PC-3 (cell line): Measurements from ENCODE around the gene TSSC4. TPM values are rescaled to one million over a fixed set of nuclear protein-coding genes. Genes with fewer than 3 reads are reported as not detected.

ENCODE experiments used
- ATAC-seq: fragments of 200-7000 bp; cut with Tn5 transposase; 2 replicates; pipeline ENCODE4 v1.9.1; 2020; ENCODE audit warnings: mild to moderate bottlenecking, moderate library complexity
- BruUV-seq: library from RNA; stranded (reverse); fragments of 400-500 nt; replicated peaks from 2 replicates; lab custom pipeline; 2021; lab: Mats Ljungman, UMichigan
- CTCF ChIA-PET: fragments of 300-600 bp; sonication (Branson Sonifier 250); formaldehyde crosslinking; loops from one replicate; lab custom pipeline; 2022; ENCODE audit warnings: antibody characterized with exemption; lab: Charles Lee
- POLR2A ChIA-PET: fragments of 300-600 bp; sonication (Branson Sonifier 250); formaldehyde crosslinking; loops from one replicate; lab custom pipeline; 2022; ENCODE audit warnings: antibody characterized with exemption; ENCODE audit not compliant: unreplicated experiment; lab: Charles Lee
- DNase-seq: peaks from one replicate; pipeline ENCODE4 v3.0.0-alpha.2; 2015
- H2AFZ ChIP-seq: fragments of 300-600 bp; sonication (generic); 2 replicates; pipeline ENCODE4 v1.6.0; 2016; ENCODE audit warnings: antibody characterized with exemption, low read length
- H3F3A ChIP-seq: fragments of 300-600 bp; sonication (generic); one replicate; pipeline ENCODE4 v1.6.0; 2017; ENCODE audit warnings: antibody characterized with exemption, low read length, control low read depth, mild to moderate bottlenecking; ENCODE audit not compliant: unreplicated experiment
- H3K27ac ChIP-seq: fragments of 300-600 bp; sonication (generic); 2 replicates; pipeline ENCODE4 v1.5.1; 2016; ENCODE audit warnings: mild to moderate bottlenecking, low read length
- H3K27me3 ChIP-seq: fragments of 300-600 bp; sonication (generic); 2 replicates; pipeline ENCODE4 v1.6.1; 2016; ENCODE audit warnings: low read length, mixed read lengths
- H3K36me3 ChIP-seq: fragments of 300-600 bp; sonication (generic); 2 replicates; pipeline ENCODE4 v1.6.1; 2016; ENCODE audit warnings: low read depth, mixed run types, low read length, mixed read lengths
- H3K4me1 ChIP-seq: fragments of 300-600 bp; sonication (generic); 2 replicates; pipeline ENCODE4 v1.5.1; 2016; ENCODE audit warnings: low read length; ENCODE audit not compliant: insufficient read depth
- H3K4me2 ChIP-seq: fragments of 300-600 bp; sonication (generic); 2 replicates; pipeline ENCODE4 v1.6.0; 2016; ENCODE audit warnings: low read length
- H3K4me3 ChIP-seq: fragments of 300-600 bp; sonication (generic); 2 replicates; pipeline ENCODE4 v1.5.1; 2016; ENCODE audit warnings: mild to moderate bottlenecking, low read length, mixed read lengths
- H3K79me2 ChIP-seq: fragments of 300-600 bp; sonication (generic); 2 replicates; pipeline ENCODE4 v1.6.1; 2017; ENCODE audit warnings: low read length, mixed read lengths
- H3K9ac ChIP-seq: fragments of 300-600 bp; sonication (generic); 2 replicates; pipeline ENCODE4 v1.6.0; 2016; ENCODE audit warnings: mild to moderate bottlenecking, low read length
- H3K9me2 ChIP-seq: fragments of 300-600 bp; sonication (generic); replicated peaks from 2 replicates; pipeline ENCODE4 v1.6.1; 2016; ENCODE audit warnings: mixed run types, low read length, mixed read lengths
- H3K9me3 ChIP-seq: fragments of 300-600 bp; sonication (generic); 2 replicates; pipeline ENCODE4 v1.6.1; 2016; ENCODE audit warnings: low read length, mixed read lengths
- H4K20me1 ChIP-seq: fragments of 300-600 bp; sonication (generic); 2 replicates; pipeline ENCODE4 v1.6.1; 2016; ENCODE audit warnings: low read length, mixed read lengths
- EZH2 ChIP-seq: fragments of 300-600 bp; sonication (generic); IDR thresholded peaks from one replicate; pipeline ENCODE4 v1.6.1; 2017; ENCODE audit warnings: antibody characterized with exemption, mild to moderate bottlenecking, low read length; ENCODE audit not compliant: unreplicated experiment
- EZH2phosphoT487 ChIP-seq: fragments of 300-600 bp; sonication (generic); IDR thresholded peaks from 2 replicates; pipeline ENCODE4 v1.6.1; 2018; ENCODE audit warnings: mild to moderate bottlenecking, antibody characterized with exemption, low read length, borderline replicate concordance
- intact Hi-C: fragments of 100-400 bp; cut with micrococcal nuclease; formaldehyde crosslinking; loops from 2 replicates; pipeline ENCODE4 v1.9.0; 2023
- total RNA-seq: library from RNA; depleted of rRNA; stranded (reverse); fragments of >200 nt; gene quantifications from 2 replicates; pipeline ENCODE4 v1.2.3, GENCODE V29; 2014
- TF ChIP-seq, protein P1 (sequence below): fragments of 300-600 bp; sonication (generic); conservative IDR thresholded peaks from 2 replicates; pipeline ENCODE4 v1.5.1; 2017; ENCODE audit warnings: antibody characterized with exemption, low read depth, mild to moderate bottlenecking, low read length

The TSSC4 gene
- total RNA-seq, 1 experiment from 2014 or later = 88.3 TPM

DNA sequence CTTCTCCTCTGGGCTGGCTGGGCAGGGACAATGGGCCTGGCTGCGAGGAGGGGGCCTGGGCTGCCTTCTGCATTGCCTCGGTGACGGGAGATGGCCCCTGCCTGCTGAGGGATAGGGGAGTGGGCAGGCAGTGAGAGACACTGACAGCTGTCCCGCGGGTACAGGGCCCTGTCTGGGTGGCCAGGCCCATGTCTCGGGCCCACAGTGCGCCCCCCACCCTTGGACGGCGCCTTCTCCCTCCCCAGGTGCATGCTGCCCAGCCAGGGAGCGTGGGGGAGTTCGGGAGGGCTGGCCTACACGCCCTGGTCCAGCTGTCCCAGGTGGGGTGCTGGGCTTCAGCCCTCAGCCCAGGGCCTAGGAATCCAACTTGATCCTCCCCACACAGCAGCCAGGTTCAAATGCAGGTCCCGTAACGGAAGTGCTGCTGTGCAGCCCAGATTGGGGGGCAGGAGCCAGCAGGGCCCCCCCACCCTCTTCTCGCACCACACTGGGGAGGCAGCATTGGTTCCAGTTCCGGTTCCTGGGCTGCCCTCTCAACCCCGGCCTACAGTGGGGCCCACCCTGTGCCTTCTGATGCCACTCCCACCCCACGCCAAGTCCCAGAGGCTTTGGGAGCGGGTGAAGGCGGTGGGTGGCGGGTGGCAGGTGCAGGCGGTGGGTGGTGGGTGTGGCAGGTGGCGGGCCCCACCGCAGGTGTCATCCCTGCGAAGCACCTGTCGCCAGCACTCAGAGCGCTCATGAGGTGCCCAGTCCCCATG lies 7.3 kb upstream of the TSSC4 start:
- Histone ChIP-seq H3K9me2 (no peaks in the 10 kb centered on the region), H4K20me1 (peaks cover 13% of the 10 kb centered on the region; the same call in 1 of the 2 replicates), H3K27ac (no peak overlapping the region), H3F3A (no peaks in the 10 kb centered on the region), H2AFZ (no peak overlapping the region), H3K27me3 (no peaks in the 10 kb centered on the region), H3K4me1 (no peaks in the 10 kb centered on the region), H3K79me2 (peaks cover 23% of the 10 kb centered on the region), H3K36me3 (no peaks in the 10 kb centered on the region; the same call in 1 of the 2 replicates), H3K9ac (no peak overlapping the region), H3K9me3 (no peaks in the 10 kb centered on the region), H3K4me2 (no peak overlapping the region), H3K4me3 (no peak overlapping the region)
- TF ChIP-seq EZH2 (no peak), EZH2phosphoT487 (no peak)
- TF ChIP-seq, protein P1, sequence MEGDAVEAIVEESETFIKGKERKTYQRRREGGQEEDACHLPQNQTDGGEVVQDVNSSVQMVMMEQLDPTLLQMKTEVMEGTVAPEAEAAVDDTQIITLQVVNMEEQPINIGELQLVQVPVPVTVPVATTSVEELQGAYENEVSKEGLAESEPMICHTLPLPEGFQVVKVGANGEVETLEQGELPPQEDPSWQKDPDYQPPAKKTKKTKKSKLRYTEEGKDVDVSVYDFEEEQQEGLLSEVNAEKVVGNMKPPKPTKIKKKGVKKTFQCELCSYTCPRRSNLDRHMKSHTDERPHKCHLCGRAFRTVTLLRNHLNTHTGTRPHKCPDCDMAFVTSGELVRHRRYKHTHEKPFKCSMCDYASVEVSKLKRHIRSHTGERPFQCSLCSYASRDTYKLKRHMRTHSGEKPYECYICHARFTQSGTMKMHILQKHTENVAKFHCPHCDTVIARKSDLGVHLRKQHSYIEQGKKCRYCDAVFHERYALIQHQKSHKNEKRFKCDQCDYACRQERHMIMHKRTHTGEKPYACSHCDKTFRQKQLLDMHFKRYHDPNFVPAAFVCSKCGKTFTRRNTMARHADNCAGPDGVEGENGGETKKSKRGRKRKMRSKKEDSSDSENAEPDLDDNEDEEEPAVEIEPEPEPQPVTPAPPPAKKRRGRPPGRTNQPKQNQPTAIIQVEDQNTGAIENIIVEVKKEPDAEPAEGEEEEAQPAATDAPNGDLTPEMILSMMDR = no peak
- no peak for DNase-seq
- POLR2A ChIA-PET = no interaction called here
- CTCF ChIA-PET = no interaction called here
- no peak for ATAC-seq
- intact Hi-C loops = no loop called here
- no TSS peak for BruUV-seq

DNA sequence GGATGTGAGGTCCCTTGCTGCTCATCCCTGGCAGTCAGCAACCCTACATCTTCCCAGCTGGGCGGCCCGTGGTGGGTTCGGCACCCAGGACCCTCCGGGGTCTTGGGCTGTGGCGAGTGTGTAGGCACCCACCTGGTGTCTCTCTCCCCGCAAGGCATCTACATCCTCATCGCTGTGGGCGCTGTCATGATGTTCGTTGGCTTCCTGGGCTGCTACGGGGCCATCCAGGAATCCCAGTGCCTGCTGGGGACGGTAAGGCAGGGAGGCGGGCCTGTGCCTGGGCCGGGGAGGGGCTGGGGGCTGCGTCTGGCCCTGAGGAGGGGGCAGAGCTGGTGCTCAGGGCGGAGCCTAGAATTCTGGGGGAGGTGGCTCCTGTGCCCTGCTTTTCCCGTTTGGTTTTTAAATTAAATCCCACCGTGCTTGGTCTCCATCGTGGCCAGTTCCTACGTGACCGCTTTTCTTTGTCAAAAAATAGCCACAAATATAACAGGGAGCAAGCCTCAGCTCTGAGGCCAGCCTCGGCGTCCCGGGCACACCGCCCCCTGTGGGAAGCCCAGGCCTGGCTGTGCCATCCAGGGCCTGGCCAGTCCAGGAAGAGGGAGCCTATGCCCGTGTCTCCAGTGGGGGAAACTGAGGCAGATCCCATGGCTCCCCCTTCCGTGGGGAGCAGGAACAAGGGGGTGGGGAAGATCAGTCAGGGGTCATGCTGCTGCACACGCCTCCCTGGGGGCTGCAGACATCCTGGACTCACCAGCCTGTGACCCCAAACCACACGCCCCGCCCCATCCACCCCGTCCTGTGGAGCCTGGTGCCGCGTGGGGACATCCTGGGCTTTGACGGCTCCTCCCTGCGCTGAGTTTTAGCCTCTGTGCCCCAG lies 6.4 kb upstream of the TSSC4 start:
- POLR2A ChIA-PET = no interaction called here
- Histone ChIP-seq H3K4me2 (no peak overlapping the region), H3F3A (no peaks in the 10 kb centered on the region), H3K9me3 (no peaks in the 10 kb centered on the region), H3K4me1 (peaks cover 4% of the 10 kb centered on the region), H3K27me3 (no peaks in the 10 kb centered on the region), H3K79me2 (peaks cover 18% of the 10 kb centered on the region), H3K4me3 (no peak overlapping the region), H3K9ac (no peak overlapping the region), H3K9me2 (no peaks in the 10 kb centered on the region), H2AFZ (no peak overlapping the region), H3K27ac (no peak overlapping the region), H4K20me1 (peaks cover 8% of the 10 kb centered on the region; the same call in 1 of the 2 replicates), H3K36me3 (no peaks in the 10 kb centered on the region; the same call in 1 of the 2 replicates)
- TF ChIP-seq EZH2 = no peak
- TF ChIP-seq EZH2phosphoT487 = no peak
- TF ChIP-seq, protein P1 = no peak
- DNase-seq (no peak), ATAC-seq (no peak)
- CTCF ChIA-PET = no interaction called here
- intact Hi-C loops = no loop called here
- no TSS peak for BruUV-seq
